22Rv1 (cell line): ENCODE data around the gene AEBP1.
A peak's percentile ranks its signal among the peaks of the same experiment; 100 is the strongest.

Experiments
- H3K27ac ChIP-seq: fragments of 450-650 bp; 2 replicates; pipeline ENCODE4 v1.5.1; 2017
- ZFX ChIP-seq: fragments of 450-650 bp; IDR thresholded peaks from 2 replicates; pipeline ENCODE4 v1.6.1; 2017; ENCODE audit warnings: antibody characterized with exemption, borderline replicate concordance
- TF ChIP-seq, protein P1 (sequence below): fragments of 450-650 bp; IDR thresholded peaks from 2 replicates; pipeline ENCODE4 v1.5.1; 2017; ENCODE audit warnings: mild to moderate bottlenecking

AEBP1 gene

DNA sequence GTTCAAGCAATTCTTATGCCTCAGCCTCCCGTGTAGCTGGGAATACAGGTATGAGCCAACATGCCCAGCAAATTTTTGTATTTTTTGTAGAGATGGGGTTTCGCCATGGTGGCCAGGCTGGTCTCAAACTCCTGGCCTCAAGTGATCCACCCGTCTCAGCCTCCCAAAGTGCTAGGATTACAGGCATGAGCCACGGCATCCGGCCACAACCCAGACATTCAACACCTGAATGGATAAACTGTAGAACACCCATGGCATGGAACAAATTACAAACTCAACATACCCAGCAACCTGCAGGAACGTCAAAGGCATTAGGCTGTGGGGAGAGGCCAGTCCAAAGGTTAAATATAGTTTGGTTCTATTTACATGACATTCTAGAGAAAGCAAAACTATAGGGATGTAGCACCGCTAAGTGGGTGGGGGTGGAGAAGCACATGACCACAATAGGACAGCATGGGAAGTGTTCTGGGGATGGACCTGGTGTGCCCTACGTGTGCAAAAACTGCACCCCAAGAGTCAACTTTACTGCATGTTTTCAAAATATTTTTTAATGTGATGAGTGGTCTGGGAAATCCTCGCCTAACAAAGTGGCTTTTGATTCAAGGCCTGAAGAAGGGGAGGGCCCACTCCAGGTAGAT lies 32.3 kb upstream of the AEBP1 start:
- TF ChIP-seq ZFX: no peak
- TF ChIP-seq, protein P1, sequence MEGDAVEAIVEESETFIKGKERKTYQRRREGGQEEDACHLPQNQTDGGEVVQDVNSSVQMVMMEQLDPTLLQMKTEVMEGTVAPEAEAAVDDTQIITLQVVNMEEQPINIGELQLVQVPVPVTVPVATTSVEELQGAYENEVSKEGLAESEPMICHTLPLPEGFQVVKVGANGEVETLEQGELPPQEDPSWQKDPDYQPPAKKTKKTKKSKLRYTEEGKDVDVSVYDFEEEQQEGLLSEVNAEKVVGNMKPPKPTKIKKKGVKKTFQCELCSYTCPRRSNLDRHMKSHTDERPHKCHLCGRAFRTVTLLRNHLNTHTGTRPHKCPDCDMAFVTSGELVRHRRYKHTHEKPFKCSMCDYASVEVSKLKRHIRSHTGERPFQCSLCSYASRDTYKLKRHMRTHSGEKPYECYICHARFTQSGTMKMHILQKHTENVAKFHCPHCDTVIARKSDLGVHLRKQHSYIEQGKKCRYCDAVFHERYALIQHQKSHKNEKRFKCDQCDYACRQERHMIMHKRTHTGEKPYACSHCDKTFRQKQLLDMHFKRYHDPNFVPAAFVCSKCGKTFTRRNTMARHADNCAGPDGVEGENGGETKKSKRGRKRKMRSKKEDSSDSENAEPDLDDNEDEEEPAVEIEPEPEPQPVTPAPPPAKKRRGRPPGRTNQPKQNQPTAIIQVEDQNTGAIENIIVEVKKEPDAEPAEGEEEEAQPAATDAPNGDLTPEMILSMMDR: no peak
- H3K27ac ChIP-seq: peak overlapping the region; percentile 72

DNA sequence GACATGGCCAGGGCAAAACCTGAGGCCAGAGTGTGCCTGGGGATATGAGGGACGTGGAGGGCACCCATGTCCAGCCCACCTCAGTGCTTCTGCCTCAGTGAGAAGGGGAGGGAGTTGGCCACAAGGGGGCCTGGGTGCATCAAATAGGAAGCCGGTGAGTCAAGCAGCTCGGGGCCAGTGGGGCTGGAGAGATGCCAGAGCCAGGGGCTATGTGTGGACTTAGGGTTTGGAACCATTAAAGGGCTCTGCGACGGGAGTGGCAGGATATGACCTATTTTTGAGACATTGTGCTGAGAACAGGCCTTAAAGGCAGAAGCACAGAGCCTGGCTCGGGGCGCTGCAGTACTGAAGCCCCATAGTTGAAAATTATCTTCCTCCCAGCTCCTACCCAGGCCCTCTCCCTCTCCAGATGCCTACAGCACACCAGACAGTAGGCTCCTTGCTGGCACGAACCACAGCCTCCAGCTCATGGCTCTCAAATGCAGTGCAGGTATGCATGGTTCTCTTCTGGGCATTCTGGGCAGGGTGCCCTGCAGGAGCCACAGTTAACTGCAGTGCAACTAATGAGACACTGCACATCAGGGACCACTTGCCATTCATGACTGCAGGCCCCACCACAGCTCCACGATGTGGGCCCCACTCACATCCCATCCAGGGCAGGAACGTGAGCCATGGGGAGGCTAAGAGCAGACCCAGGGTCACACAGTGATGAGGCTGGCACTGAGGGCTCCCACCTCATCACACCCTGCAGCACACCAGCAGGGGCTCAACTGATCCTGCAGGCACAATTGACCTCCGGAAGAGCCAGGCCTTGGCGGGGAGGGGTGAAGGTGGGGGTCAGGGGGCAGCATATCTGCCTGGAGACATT lies 31.5 kb upstream of the AEBP1 start:
- TF ChIP-seq, protein P1: peak; percentile 80
- TF ChIP-seq ZFX: no peak
- peak overlapping the region; percentile 72 for H3K27ac ChIP-seq

DNA sequence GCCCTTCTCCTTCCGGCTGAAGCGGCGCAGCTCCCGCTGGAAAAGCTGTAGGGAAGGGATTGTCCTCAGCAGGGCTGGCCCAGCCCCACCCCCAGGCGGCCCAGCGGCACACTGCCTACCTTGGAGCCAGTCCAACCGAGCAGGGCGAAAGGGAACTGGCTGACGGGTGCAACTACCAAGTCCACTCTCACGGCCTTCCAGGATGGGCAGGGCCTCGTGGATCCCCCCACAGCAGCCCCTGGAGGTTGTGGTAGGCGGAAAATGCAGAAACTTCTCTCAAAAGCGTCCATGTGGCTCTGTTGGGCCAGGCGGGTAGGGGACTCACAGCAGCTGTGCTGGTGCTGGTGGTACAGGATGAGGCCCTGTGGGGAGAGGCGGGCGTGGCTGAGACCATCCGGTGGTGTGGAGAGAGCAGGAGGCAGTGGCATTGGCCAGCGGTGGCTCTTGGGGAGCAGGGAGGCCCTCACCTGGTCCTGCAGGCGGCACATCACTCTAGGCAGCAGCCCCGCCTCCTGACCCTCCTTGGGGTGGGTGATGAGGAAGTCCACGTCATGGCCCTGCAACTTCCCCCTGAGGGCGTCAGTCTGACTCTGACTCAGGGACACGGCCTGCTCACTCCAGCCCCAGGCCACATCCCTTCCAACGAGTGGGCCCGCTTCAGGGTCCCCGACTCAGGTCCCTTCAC lies 30.3 kb upstream of the AEBP1 start:
- TF ChIP-seq, protein P1: no peak
- TF ChIP-seq ZFX: no peak
- peak overlapping the region; percentile 72 for H3K27ac ChIP-seq

DNA sequence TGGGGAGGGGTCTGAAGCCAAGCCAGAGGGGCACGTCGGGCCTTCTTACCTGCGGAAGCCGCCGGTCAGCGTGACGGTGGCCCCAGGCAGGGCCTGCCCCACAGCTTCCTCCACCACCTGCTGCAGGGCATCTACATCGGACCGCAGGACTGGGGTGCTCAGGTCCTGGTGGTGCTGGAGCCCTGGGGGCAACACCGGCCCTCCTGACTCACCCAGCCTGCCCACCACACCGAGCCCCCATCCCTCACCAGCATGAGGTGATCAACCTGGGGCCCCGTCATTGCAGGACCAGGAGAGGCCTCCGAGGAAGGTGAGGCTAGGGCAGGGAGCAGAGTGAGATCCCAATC lies 29.8 kb upstream of the AEBP1 start:
- peak overlapping the region; percentile 72 for H3K27ac ChIP-seq

DNA sequence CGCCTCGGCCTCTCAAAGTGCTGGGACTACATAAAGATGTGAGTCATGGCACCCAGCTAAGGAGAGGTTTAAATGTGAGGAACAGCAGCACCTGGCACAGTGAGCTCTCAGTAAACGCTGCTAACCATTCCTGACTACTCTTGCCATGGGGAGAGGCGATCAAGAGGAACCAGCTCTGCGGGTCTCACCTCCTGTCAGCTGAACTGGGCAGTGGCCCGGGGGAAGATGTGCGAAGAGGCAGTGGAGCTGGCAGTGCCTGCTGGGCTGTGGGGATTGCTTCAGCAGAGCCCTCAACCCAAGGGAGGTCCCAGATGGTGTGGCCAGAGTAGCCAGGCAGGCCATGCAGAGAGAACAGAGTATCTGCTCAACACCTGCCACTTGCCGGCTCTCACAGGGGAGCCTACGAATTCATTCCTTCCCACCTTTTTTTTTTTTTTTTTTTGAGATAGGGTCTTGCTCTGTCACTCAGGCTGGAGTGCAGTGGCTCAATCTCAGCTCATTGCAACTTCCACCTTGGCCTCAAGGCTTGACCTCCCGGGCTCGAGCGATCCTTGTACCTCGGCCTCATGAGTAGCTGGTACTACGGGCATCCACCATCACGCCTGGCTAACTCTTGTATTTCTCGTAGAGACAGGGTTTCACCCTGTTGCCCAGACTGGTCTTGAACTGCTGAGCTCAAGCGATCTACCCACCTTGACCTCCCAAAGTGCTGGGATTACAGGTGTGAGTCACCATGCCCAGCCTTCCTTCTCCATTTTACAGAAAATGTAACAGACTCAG lies 28.7 kb upstream of the AEBP1 start:
- peak overlapping the region; percentile 72 for H3K27ac ChIP-seq
- TF ChIP-seq, protein P1: no peak
- TF ChIP-seq ZFX: no peak

More for the DNA sequence above, 29.8 kb upstream of the AEBP1 start:
- TF ChIP-seq, protein P1: no peak
- TF ChIP-seq ZFX: no peak

DNA sequence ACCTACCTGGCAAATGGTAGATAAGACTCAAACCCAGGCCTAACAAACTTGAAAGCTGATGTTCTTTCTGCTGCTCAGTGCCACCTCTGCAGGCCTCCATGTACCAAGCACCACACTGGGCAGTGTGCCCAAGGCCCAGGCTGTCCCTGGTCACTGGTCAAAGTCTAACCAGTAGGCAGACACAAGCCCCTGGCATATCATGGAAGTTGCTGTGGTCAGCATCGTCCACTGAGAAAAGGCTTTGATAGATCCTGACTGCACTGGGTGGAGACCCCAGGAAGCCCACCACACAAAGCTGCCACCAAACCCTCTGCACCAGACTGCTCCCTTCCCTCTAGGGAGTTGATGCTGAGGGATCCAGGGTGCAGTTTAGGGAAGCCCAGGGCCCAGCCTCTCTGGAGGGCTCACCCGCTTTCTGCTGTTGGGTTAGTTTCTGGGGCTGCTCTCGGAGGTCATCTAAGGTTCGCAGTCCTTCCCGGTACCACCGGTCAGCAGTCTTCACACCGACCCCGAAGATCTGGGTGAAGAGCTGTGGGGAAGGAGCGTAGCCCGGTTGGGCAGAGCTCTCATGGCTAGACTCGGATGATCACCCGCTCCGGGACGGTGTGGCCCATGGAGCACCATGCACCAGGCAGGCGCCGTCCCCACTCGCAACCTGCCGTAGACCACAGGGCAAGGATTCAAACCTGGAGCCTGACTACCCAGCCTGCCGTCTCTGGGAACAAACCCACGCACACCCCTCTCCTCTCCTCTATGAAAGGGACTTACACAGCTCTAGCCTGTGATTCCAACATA lies 27.8 kb upstream of the AEBP1 start:
- peak overlapping the region; percentile 72 for H3K27ac ChIP-seq
- TF ChIP-seq ZFX: no peak
- TF ChIP-seq, protein P1: no peak
